ENCODE results near the gene TMEM131. TPM values are rescaled to one million over a fixed set of nuclear protein-coding genes. Genes with fewer than 3 reads are reported as not detected.

Gene TMEM131
- total and polyA plus RNA-seq, 2 donors, result 18.2 to 68.6 TPM

DNA sequence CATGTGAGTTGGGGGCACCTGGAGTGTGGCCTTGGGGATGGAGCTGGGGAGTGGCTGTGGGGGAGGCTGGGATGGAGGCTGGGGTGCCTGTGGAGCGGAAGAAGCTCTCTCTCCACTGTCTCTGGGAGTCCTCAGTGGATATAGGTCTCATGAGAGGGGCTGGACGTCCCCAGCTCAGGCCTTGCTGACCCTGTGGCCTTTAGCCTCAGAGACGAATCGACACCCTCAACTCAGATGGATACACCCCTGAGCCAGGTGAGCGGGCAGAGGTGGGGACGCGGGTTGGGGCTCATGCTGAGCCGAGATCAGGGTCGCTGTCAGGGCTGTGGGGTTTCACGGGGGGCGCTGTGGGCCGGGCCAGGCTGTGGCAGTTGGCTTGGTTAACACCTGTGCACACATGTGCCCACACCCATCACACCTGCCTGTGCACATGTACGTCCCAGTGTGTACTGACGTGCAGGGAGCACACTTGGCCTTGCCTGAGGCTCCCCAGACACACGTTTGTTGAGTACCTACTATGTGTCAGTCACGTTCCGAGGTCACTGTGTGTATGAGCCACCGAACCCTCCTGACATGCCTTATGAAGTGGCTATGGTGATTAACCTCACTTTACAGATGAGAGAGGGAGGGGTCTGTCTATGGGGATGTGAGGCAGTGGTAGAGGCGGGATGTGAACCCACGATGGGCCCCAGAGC lies 262.3 kb downstream of the TMEM131 start:
- Histone ChIP-seq H3K36me3 (ENCODE audit: insufficient read depth) (no peaks in the 10 kb centered on the region), H3K4me1 (ENCODE audit: insufficient read depth) (no peaks in the 10 kb centered on the region), H3K4me3 (ENCODE audit: low read depth, low read length) (no peak overlapping the region), H3K27ac (ENCODE audit: low read depth) (no peak overlapping the region)
- no peak for DNase-seq (ENCODE audit: extremely low spot score)
- 88% methylated on average over 20 of the region's 20 CpGs for WGBS

DNA sequence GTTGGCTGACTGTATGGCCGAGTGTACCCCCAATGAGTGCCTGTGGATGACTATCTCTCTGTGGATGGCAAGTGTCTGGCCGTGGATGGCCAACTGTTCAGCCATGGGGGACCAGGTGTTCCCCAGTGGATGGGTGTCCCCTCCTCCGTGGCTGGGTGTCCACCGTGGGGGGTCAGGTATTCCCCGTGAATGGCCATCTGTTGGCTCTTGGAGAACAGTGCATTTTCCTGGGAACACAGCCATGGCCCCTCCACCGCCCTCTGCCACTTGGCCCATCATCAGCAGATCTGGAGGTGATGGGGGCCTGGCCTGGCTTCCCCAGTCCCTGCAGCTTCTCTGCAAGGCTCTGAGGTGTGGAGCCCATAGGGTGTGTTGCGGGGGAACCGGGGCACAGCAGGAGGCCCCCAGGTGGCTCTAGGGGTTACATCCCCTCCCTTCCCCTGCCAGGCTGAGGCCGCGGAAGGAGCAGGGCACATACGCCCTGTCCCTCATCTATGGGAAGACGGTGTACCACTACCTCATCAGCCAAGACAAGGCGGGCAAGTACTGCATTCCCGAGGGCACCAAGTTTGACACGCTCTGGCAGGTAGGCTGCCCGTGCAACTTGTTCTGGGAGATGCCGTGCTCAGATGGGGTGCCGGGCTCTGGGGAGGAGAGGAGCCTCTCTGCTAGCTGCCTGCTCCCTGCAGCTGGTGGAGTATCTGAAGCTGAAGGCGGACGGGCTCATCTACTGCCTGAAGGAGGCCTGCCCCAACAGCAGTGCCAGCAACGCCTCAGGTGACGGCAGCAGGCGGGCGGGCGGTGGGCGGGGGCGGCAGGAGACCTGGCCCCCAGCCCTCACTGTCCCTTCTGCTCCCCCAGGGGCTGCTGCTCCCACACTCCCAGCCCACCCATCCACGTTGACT lies 263.1 kb downstream of the TMEM131 start:
- H3K4me1 ChIP-seq (ENCODE audit: insufficient read depth), result no peaks in the 10 kb centered on the region
- H3K27ac ChIP-seq (ENCODE audit: low read depth), result no peak overlapping the region
- H3K36me3 ChIP-seq (ENCODE audit: insufficient read depth), result no peaks in the 10 kb centered on the region
- no peak for DNase-seq (ENCODE audit: extremely low spot score)
- 95% methylated on average over 28 of the region's 28 CpGs for WGBS
- H3K4me3 ChIP-seq (ENCODE audit: low read depth, low read length), result no peak overlapping the region

DNA sequence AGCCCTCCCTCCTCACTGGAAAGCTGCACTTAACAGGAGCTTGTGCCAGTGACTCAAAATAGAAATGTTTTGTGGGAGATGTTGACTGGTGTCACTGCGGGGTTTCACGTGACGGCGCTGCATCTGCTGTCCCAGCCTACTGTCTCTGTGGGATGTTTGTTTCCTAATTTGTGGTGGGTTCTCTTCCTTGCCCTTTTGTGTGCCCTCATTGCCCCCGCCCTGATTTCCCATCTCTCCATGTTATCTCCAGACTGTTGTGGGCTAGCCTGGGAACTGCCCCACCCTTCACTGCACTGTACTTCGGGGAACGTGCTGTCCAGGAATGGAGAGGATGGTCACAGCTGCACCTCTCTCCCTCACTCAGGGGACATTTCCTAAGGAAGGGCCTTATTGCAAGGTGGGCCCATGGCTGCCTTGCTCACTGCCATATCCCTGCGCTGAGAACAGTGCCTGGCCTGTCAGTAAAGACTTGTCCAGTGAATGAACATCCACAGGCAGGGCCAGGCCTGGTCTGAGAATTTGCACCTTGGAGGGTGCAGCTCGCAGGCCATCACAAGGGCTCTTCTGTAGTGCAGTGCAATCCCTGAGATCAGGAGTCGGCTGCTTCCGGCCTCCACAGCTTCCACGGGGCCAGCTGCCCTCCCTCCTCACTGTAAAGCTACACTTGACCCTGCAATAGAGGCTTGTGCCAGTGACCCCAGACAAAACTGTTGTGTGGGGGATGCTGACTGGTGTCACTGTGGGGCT lies 264.3 kb downstream of the TMEM131 start:
- H3K4me3 ChIP-seq (ENCODE audit: low read depth, low read length), result no peak overlapping the region
- H3K36me3 ChIP-seq (ENCODE audit: insufficient read depth), result no peaks in the 10 kb centered on the region
- no peaks in the 10 kb centered on the region for H3K4me1 ChIP-seq (ENCODE audit: insufficient read depth)
- no peak overlapping the region for H3K27ac ChIP-seq (ENCODE audit: low read depth)
- DNase-seq (ENCODE audit: extremely low spot score), result no peak
- WGBS, result 88% methylated on average over 12 of the region's 12 CpGs

DNA sequence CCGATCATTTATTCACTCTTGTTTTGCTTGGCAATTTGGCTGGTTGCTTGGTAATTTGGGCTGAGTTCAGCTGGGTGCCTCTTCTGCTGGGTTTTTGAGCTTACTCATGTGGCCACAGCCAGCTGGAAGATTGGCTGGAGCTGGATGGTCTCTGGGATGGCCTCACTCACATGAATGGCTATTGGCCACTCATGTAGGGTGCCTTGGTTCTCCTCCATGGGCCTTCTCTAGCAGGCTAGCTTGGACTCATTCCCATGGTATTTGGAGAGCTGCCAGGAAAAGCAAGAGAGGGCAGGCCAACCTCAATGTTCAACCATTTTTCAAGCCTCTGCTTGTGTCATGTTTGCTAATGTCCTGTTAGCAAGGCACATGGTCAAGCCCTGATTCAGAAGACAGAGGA lies 265.5 kb downstream of the TMEM131 start:
- H3K27ac ChIP-seq (ENCODE audit: low read depth), result no peak overlapping the region
- DNase-seq (ENCODE audit: extremely low spot score), result no peak
- no peaks in the 10 kb centered on the region for H3K36me3 ChIP-seq (ENCODE audit: insufficient read depth)
- WGBS, result 98% methylated on average over 1 of the region's 1 CpG
- H3K4me1 ChIP-seq (ENCODE audit: insufficient read depth), result no peaks in the 10 kb centered on the region
- no peak overlapping the region for H3K4me3 ChIP-seq (ENCODE audit: low read depth, low read length)

DNA sequence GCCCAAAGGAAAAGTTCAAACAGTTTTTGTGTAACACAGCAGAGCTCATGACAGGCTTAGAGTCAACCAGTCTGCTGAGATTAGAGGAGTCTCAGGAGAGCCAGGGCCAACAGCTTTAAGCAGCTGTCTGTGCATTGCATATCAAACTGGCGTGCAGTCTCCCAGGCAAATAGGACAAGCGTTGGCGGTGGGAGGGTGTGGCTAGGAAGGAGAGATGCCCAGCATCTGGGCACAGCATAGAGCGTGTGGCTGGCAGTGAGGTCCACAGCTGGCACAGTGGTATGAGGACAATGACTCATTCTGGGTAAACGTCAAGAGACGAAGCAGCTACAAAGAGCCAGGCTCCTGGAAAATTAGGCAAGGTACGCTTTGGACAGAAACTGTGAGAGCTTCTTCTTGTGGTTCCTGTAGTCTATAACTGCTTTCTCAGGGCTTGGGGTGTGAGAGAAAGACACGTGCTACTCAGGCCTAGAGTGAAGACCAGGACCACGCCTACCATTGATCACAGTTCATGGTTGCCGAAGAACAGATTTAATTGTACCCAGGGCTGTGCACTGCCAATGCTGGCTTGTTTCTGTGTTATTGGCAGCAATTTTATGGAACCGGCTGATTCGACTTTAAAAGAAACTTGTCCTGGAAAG lies 267.5 kb downstream of the TMEM131 start:
- WGBS, result 46% methylated on average over 12 of the region's 12 CpGs
- Histone ChIP-seq H3K36me3 (ENCODE audit: insufficient read depth) (no peaks in the 10 kb centered on the region), H3K4me1 (ENCODE audit: insufficient read depth) (no peaks in the 10 kb centered on the region), H3K27ac (ENCODE audit: low read depth) (no peak overlapping the region), H3K4me3 (ENCODE audit: low read depth, low read length) (no peak overlapping the region)
- DNase-seq (ENCODE audit: extremely low spot score), result no peak

DNA sequence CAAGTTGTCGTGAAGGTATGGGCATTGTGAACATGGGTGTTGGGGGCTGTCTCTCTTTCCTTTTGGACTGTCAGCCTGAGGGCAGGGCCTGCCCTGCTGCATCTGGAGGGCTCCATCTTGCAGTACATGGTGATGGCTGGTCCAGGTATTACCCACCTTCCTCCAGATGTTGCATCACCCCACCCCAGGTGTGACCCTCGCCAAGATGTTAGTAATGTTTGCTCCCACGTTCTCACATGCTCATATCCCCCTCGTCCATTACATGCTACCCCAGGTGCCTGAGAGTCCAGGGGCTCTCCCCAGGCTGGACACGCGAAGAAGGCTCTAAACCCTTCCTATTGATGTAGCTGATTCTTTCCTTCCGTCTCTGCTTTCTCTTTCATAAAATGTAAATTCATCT lies 268.5 kb downstream of the TMEM131 start:
- H3K36me3 ChIP-seq (ENCODE audit: insufficient read depth), result no peaks in the 10 kb centered on the region
- whole genome bisulfite sequencing, result 81% methylated on average over 7 of the region's 7 CpGs

DNA sequence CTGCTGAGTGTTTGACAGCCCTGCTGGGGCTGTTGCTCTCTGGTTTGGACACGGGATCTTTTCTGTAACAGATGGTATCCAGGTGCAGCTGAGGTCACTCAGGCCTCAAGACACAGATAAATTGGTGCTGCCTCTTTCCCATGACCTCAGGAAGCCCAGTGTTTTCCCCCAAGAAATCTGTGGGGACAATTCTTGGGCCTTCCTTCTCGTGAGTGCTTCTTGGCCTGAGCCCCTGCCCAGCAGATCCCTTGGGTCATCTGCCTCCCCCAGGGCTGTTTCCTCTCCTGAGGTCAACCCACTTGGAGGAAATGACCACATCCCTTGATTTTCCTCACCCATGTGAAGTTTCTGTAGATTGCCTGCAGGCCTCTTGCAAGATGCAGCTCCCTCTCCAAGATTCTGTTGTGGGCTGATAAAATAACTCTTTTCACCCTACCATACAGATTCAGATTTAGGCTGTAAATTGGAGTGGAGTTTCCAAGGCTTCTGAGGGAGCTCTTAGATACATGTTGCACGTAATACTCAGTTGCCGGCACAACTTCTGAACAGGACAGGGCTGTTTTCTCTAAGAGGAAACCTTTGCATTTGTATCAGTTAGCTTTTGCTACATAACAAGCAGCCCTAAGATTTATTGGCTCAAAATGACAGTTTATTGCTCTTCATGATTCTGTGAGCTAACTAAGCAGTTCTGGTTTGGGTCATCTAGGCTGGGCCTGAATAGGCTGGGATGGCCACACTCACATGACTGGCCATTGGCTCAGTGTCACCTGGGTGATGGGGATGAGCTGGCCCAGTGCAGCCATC lies 269.3 kb downstream of the TMEM131 start:
- no peak for DNase-seq (ENCODE audit: extremely low spot score)
- WGBS, result 43% methylated on average over 4 of the region's 4 CpGs
- no peak overlapping the region for H3K4me3 ChIP-seq (ENCODE audit: low read depth, low read length)
- H3K36me3 ChIP-seq (ENCODE audit: insufficient read depth), result no peaks in the 10 kb centered on the region
- H3K4me1 ChIP-seq (ENCODE audit: insufficient read depth), result no peaks in the 10 kb centered on the region
- H3K27ac ChIP-seq (ENCODE audit: low read depth), result no peak overlapping the region

More for the DNA sequence above, 268.5 kb downstream of the TMEM131 start:
- Histone ChIP-seq H3K4me1 (ENCODE audit: insufficient read depth) (no peaks in the 10 kb centered on the region), H3K27ac (ENCODE audit: low read depth) (no peak overlapping the region), H3K4me3 (ENCODE audit: low read depth, low read length) (no peak overlapping the region)
- no peak for DNase-seq (ENCODE audit: extremely low spot score)

DNA sequence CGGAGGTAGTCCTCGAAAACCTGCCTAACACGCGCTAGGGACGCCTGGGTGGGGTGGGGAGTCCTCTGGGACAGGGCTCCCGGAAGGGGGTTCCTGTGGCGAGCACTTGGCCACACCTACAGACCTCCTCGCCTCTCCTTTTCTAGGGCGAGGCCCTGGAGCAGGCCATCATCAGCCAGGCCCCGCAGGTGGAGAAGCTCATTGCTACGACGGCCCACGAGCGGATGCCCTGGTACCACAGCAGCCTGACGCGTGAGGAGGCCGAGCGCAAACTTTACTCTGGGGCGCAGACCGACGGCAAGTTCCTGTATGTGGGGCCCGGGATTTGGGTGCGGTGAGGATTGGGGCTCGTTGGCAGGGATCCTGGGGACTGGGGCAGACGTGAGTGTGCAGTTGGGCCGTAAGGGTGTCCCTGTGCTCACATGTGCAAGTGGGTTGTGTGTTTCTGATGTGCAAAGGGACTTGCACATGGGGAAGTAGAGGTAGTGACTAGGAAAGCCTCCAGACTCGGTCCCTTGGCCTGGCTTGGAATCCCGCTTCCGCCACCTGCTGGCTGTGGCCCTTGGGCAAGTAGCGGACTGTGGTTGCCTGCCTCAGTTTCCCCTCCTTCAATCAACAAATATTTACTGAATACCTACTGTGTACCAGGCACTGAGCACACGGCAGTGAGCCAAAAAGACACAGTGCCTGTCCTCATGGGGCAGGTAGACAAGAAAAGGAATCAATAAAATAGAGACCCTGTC lies 270.6 kb downstream of the TMEM131 start:
- DNase-seq (ENCODE audit: extremely low spot score), result no peak
- Histone ChIP-seq H3K36me3 (ENCODE audit: insufficient read depth) (no peaks in the 10 kb centered on the region), H3K27ac (ENCODE audit: low read depth) (no peak overlapping the region), H3K4me1 (ENCODE audit: insufficient read depth) (no peaks in the 10 kb centered on the region), H3K4me3 (ENCODE audit: low read depth, low read length) (no peak overlapping the region)
- 94% methylated on average over 31 of the region's 31 CpGs for WGBS

DNA sequence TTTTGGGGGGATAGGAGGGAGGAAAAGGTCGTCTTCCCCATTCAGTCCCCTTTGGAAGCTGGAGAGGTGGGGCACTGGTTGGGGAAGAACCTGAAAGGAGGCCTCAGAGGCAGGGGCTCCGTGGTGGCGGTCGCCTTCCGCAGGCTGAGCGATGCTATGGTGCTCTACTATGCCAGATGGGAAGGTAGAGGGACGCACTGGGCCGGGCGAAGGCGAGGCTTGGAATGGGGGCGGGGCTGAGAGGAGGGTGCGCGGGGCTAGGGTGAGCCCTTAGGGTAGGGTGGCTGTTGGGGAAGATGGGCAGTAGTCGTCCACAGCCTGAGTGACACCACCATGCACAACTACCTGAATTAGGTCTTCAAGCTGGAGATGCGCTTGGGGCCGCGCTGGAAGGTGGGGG lies 271.2 kb downstream of the TMEM131 start:
- WGBS, result 70% methylated on average over 17 of the region's 17 CpGs
- Histone ChIP-seq H3K4me1 (ENCODE audit: insufficient read depth) (no peaks in the 10 kb centered on the region), H3K4me3 (ENCODE audit: low read depth, low read length) (no peak overlapping the region), H3K36me3 (ENCODE audit: insufficient read depth) (no peaks in the 10 kb centered on the region), H3K27ac (ENCODE audit: low read depth) (no peak overlapping the region)
- no peak for DNase-seq (ENCODE audit: extremely low spot score)

DNA sequence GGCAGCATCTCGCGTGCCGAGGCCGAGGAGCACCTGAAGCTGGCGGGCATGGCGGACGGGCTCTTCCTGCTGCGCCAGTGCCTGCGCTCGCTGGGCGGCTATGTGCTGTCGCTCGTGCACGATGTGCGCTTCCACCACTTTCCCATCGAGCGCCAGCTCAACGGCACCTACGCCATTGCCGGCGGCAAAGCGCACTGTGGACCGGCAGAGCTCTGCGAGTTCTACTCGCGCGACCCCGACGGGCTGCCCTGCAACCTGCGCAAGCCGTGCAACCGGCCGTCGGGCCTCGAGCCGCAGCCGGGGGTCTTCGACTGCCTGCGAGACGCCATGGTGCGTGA lies 271.7 kb downstream of the TMEM131 start:
- Histone ChIP-seq H3K4me1 (ENCODE audit: insufficient read depth) (no peaks in the 10 kb centered on the region), H3K36me3 (ENCODE audit: insufficient read depth) (no peaks in the 10 kb centered on the region), H3K27ac (ENCODE audit: low read depth) (no peak overlapping the region), H3K4me3 (ENCODE audit: low read depth, low read length) (no peak overlapping the region)
- DNase-seq (ENCODE audit: extremely low spot score), result no peak
- WGBS, result 37% methylated on average over 41 of the region's 41 CpGs

DNA sequence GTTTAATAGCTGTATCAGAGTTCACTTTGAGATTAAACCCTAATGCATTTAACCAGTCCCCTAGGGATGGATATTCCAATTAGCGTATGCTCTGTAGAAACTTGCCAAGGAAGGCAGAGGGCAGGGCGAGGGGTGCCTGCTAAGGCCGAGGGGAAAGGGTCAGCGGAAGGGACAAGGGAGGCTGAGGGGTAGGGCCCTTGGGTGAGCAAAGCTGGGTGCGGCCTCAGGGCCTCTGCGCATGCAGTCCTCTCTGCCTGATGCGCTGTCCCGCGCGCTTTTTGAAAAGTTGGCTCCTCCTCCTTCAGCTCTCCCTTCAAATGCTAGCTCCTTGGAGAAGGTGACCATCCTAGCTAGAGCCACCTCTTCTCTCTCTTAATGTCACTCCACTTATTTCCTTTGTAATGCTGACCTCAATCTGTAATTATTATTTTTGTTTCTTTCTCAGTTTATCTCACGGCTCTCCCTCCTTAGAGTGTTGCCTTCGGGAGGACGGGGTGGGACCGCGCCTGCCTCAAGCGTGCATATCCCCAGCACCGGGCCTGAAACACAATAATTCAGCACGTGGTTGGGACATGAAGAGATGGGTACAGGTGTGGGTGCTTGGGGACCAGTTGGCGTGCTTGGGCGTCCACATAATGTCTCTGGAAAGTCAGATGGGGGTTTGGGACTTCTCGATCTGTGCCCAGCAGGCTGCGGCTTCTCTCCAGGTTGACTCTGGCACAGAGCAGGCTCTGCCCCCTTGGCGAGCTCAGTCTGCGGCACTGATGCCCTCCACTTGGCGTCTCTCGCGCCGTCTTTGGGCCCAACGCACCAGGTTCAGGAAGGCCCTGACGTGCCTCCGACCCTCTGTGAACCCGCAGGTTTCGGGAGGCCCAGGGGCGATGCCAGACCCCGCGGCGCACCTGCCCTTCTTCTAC lies 272.3 kb downstream of the TMEM131 start:
- no peaks in the 10 kb centered on the region for H3K36me3 ChIP-seq (ENCODE audit: insufficient read depth)
- no peak for DNase-seq (ENCODE audit: extremely low spot score)
- 76% methylated on average over 37 of the region's 37 CpGs for WGBS
- H3K4me3 ChIP-seq (ENCODE audit: low read depth, low read length), result no peak overlapping the region
- H3K27ac ChIP-seq (ENCODE audit: low read depth), result no peak overlapping the region
- H3K4me1 ChIP-seq (ENCODE audit: insufficient read depth), result no peaks in the 10 kb centered on the region

Measured in urinary bladder (tissue), 4 donors.